ENCODE measurements around the gene COPZ2.
"Not testable (repeated sequence)": the region's sequence is repeated elsewhere in the genome, so short reads cannot be mapped to it uniquely, and the experiment has no call there.

The COPZ2 gene

GRCh38 chr17:48003417-48004151 is 34.0 kb downstream of the COPZ2 start:
- FAIRE-seq = no peak

GRCh38 chr17:48002916-48003416 is 34.6 kb downstream of the COPZ2 start:
- FAIRE-seq = no peak

GRCh38 chr17:48002266-48002915 is 35.2 kb downstream of the COPZ2 start:
- no peak for FAIRE-seq

- FAIRE-seq = not testable (repeated sequence)
Measured at GRCh38 chr17:48001657-48002056, 35.9 kb downstream of the COPZ2 start.

GRCh38 chr17:48001197-48001596 is 36.4 kb downstream of the COPZ2 start:
- FAIRE-seq = no peak

- FAIRE-seq = no peak
Measured at GRCh38 chr17:47999582-47999981, 38.0 kb downstream of the COPZ2 start.

GRCh38 chr17:47998044-47998443 is 39.6 kb downstream of the COPZ2 start:
- no peak for FAIRE-seq

- no peak for FAIRE-seq
Measured at GRCh38 chr17:47997586-47997985, 40.0 kb downstream of the COPZ2 start.

- no peak for FAIRE-seq
Measured at GRCh38 chr17:47996201-47996600, 41.4 kb downstream of the COPZ2 start.

- FAIRE-seq = no peak
Measured at GRCh38 chr17:47995241-47995935, 42.2 kb downstream of the COPZ2 start.

GRCh38 chr17:47994724-47995123 is 42.9 kb downstream of the COPZ2 start:
- FAIRE-seq = no peak

GRCh38 chr17:47993964-47994363 is 43.6 kb downstream of the COPZ2 start:
- FAIRE-seq = no peak

- no peak for FAIRE-seq
Measured at GRCh38 chr17:47993031-47993564, 44.5 kb downstream of the COPZ2 start.

- no peak for FAIRE-seq
Measured at GRCh38 chr17:47992216-47992615, 45.4 kb downstream of the COPZ2 start.

GRCh38 chr17:47990962-47991731 is 46.5 kb downstream of the COPZ2 start:
- no peak for FAIRE-seq

GRCh38 chr17:47989700-47990099 is 47.9 kb downstream of the COPZ2 start:
- no peak for FAIRE-seq

- no peak for FAIRE-seq
Measured at GRCh38 chr17:47989159-47989558, 48.4 kb downstream of the COPZ2 start.

GRCh38 chr17:47988445-47988844 is 49.2 kb downstream of the COPZ2 start:
- FAIRE-seq = not testable (repeated sequence)

- FAIRE-seq = no peak
Measured at GRCh38 chr17:47987240-47987835, 50.3 kb downstream of the COPZ2 start.

GRCh38 chr17:47986520-47986919 is 51.1 kb downstream of the COPZ2 start:
- no peak for FAIRE-seq

- FAIRE-seq = no peak
Measured at GRCh38 chr17:47983492-47984223, 53.9 kb downstream of the COPZ2 start.
